Measurements from ENCODE around the gene TMEM19.

TMEM19 gene

GRCh38 chr12:71655907-71656306 is 30.0 kb upstream of the TMEM19 start:
- no peak for TF ChIP-seq CTCF (IDR thresholded peaks at IDR 0.05; ENCODE audit: insufficient read depth, low read length, poor library complexity, severe bottlenecking)
- no peak for TF ChIP-seq EZH2phosphoT487 (conservative IDR thresholded peaks at IDR 0.05; ENCODE audit: low read length)
- no peak overlapping the region for H2AFZ ChIP-seq (ENCODE audit: low read depth, low read length, severe bottlenecking)
- peak overlapping the region; percentile 4 for H3K4me2 ChIP-seq (ENCODE audit: low read depth, low read length, poor library complexity, severe bottlenecking)
- no peaks in the 10 kb centered on the region for H3K27me3 ChIP-seq (ENCODE audit: low read length)
- peaks cover 70% of the 10 kb centered on the region for H3K79me2 ChIP-seq (ENCODE audit: insufficient read depth, low read length)
- no peak overlapping the region for H3K27ac ChIP-seq (ENCODE audit: low read depth, low read length)
- no peaks in the 10 kb centered on the region for H4K20me1 ChIP-seq (ENCODE audit: low read depth, low read length)
- peaks cover 5% of the 10 kb centered on the region; the same call in 1 of the 2 replicates for H3F3A ChIP-seq (ENCODE audit: insufficient read depth)
- H3K9ac ChIP-seq (ENCODE audit: low read length): no peak overlapping the region
- H3K9me2 ChIP-seq (replicated peaks; ENCODE audit: insufficient read depth, low read length): no peaks in the 10 kb centered on the region
- no peaks in the 10 kb centered on the region for H3K9me3 ChIP-seq (ENCODE audit: insufficient read depth, low read length)
- peaks cover 80% of the 10 kb centered on the region for H3K36me3 ChIP-seq (ENCODE audit: low read length)
- no peak overlapping the region for H3K4me3 ChIP-seq (ENCODE audit: insufficient read depth, low read length, poor library complexity, severe bottlenecking)

- Histone ChIP-seq H3K9me2 (replicated peaks; ENCODE audit: insufficient read depth, low read length) (no peaks in the 10 kb centered on the region), H3K79me2 (ENCODE audit: insufficient read depth, low read length) (peaks cover 69% of the 10 kb centered on the region), H3K9ac (ENCODE audit: low read length) (no peak overlapping the region), H3K4me2 (ENCODE audit: low read depth, low read length, poor library complexity, severe bottlenecking) (no peak overlapping the region), H2AFZ (ENCODE audit: low read depth, low read length, severe bottlenecking) (no peak overlapping the region), H3K9me3 (ENCODE audit: insufficient read depth, low read length) (no peaks in the 10 kb centered on the region), H3K36me3 (ENCODE audit: low read length) (peaks cover 78% of the 10 kb centered on the region), H3K4me3 (ENCODE audit: insufficient read depth, low read length, poor library complexity, severe bottlenecking) (no peak overlapping the region), H3F3A (ENCODE audit: insufficient read depth) (peaks cover 5% of the 10 kb centered on the region; the same call in 1 of the 2 replicates), H4K20me1 (ENCODE audit: low read depth, low read length) (peaks cover 3% of the 10 kb centered on the region), H3K27me3 (ENCODE audit: low read length) (no peaks in the 10 kb centered on the region), H3K27ac (ENCODE audit: low read depth, low read length) (no peak overlapping the region)
- TF ChIP-seq EZH2phosphoT487 (conservative IDR thresholded peaks at IDR 0.05; ENCODE audit: low read length): no peak
- TF ChIP-seq CTCF (IDR thresholded peaks at IDR 0.05; ENCODE audit: insufficient read depth, low read length, poor library complexity, severe bottlenecking): no peak
Measured at GRCh38 chr12:71656740-71657139, 29.1 kb upstream of the TMEM19 start.

- H3K36me3 ChIP-seq (ENCODE audit: low read length): peaks cover 26% of the 10 kb centered on the region
Measured at GRCh38 chr12:71661977-71662530, 23.8 kb upstream of the TMEM19 start.

More at GRCh38 chr12:71661977-71662530, 23.8 kb upstream of the TMEM19 start:
- Histone ChIP-seq H3K9ac (ENCODE audit: low read length) (peak overlapping the region; percentile 75), H3F3A (ENCODE audit: insufficient read depth) (peaks cover 14% of the 10 kb centered on the region), H3K9me3 (ENCODE audit: insufficient read depth, low read length) (no peaks in the 10 kb centered on the region), H4K20me1 (ENCODE audit: low read depth, low read length) (peaks cover 12% of the 10 kb centered on the region), H3K27me3 (ENCODE audit: low read length) (no peaks in the 10 kb centered on the region), H3K4me2 (ENCODE audit: low read depth, low read length, poor library complexity, severe bottlenecking) (peak overlapping the region; percentile 96), H3K27ac (ENCODE audit: low read depth, low read length) (no peak overlapping the region), H2AFZ (ENCODE audit: low read depth, low read length, severe bottlenecking) (no peak overlapping the region), H3K9me2 (replicated peaks; ENCODE audit: insufficient read depth, low read length) (no peaks in the 10 kb centered on the region), H3K79me2 (ENCODE audit: insufficient read depth, low read length) (peaks cover 61% of the 10 kb centered on the region), H3K4me3 (ENCODE audit: insufficient read depth, low read length, poor library complexity, severe bottlenecking) (peak overlapping the region; percentile 89)
- TF ChIP-seq CTCF (IDR thresholded peaks at IDR 0.05; ENCODE audit: insufficient read depth, low read length, poor library complexity, severe bottlenecking) (no peak), EZH2phosphoT487 (conservative IDR thresholded peaks at IDR 0.05; ENCODE audit: low read length) (no peak)

All from SU-DHL-6 (cell line).